Lower leg skin (tissue), 3 donors: ENCODE measurements around the gene CNTFR.

Source experiments
- POLR2A ChIP-seq, 2 donors: fragments of 450-650 bp; IDR thresholded peaks; one replicate each; pipeline ENCODE4 v1.6.1; 2016 to 2017; ENCODE audit warnings: antibody characterized with exemption in 2 of 2, mild to moderate bottlenecking in 1 of 2, moderate library complexity in 1 of 2
- TF ChIP-seq, protein P1 (sequence below), 3 donors: fragments of 450-650 bp; IDR thresholded peaks; one replicate each; pipeline ENCODE4 v1.5.1; 2016; ENCODE audit warnings: antibody characterized with exemption in 3 of 3, mild to moderate bottlenecking in 3 of 3, moderate library complexity in 2 of 3

DNA sequence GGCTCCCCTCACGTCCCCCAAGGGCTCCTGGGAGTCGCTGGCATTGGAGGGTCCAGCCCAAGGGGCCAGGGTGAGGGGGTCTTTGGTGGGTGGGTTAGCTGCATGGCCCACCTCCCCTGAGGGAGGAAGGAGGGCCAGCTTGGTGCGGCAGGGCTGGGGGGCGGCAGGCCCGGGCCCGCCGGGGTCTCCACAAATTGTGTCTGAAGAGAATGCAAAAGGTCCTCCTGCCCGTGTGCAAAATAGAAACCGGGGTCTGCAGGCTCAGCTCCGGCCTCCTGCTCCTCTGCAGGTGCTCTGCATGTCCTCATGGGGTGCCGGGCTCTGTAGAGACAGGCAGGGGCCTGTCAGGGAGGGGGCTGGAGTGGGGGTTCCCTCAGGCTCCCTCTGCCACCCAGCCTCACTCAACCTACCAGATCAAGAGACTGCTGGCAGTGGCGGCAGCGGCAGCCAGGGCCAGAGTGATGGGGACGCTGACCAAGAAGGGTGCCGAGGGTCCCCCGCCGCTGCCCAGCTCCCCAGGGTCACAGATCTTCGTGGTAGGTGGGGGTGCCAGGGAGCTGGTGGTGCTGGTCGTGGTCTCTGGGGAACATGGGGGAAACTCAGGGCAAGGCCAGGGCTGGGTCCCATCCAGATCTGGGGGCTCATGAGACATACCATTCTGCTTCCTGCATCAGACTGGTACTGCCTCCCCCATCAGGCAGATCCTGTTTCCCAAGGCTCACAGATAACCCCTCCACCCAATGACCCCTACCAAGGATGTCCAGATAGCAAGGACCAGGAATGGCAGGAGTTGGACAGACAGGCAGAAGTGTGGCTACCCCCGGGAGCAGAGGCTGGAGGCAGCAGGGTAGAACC lies 37.5 kb downstream of the CNTFR start:
- TF ChIP-seq, protein P1, sequence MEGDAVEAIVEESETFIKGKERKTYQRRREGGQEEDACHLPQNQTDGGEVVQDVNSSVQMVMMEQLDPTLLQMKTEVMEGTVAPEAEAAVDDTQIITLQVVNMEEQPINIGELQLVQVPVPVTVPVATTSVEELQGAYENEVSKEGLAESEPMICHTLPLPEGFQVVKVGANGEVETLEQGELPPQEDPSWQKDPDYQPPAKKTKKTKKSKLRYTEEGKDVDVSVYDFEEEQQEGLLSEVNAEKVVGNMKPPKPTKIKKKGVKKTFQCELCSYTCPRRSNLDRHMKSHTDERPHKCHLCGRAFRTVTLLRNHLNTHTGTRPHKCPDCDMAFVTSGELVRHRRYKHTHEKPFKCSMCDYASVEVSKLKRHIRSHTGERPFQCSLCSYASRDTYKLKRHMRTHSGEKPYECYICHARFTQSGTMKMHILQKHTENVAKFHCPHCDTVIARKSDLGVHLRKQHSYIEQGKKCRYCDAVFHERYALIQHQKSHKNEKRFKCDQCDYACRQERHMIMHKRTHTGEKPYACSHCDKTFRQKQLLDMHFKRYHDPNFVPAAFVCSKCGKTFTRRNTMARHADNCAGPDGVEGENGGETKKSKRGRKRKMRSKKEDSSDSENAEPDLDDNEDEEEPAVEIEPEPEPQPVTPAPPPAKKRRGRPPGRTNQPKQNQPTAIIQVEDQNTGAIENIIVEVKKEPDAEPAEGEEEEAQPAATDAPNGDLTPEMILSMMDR (IDR thresholded peaks at IDR 0.05), result no peak
- TF ChIP-seq POLR2A (IDR thresholded peaks at IDR 0.05), result no peak
